Measurements from ENCODE around the gene THADA.

- no peak for TF ChIP-seq CTCF (IDR thresholded peaks at IDR 0.05)
- no peak for TF ChIP-seq POLR2A (IDR thresholded peaks at IDR 0.05)
- no peak for TF ChIP-seq POLR2AphosphoS5 (IDR thresholded peaks at IDR 0.05)
Observed at GRCh38 chr2:43513216-43513615, 82.6 kb downstream of the THADA start.

Measured in suprapubic skin (tissue), 4 donors.